ENCODE measurements around the gene SLC10A2. TPM values are rescaled to one million over a fixed set of nuclear protein-coding genes. Genes with fewer than 3 reads are reported as not detected.

SLC10A2 gene
- total RNA-seq, 1 donor from 2014 or later, result not detected

DNA sequence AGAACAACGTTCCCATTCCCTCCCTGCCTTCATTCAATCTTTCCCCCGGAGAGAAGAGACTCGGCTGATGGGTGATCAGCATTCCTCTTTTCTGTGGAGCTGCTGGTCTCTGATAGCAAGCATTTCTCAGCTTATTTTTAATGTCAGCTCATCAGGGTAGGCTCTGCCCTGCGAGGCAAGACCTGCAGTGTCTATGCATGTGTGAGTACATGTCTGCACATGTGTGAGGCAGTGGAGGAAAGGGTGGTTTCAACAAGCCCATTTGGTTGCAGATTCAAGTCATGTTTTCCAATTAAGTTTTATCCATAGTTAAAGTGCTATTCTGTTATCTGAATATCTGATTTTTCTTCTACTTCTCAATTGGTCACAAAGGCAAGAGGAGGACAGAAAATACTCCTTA is 19.5 kb downstream of the SLC10A2 start:
- intact Hi-C loops (cut with micrococcal nuclease), result no loop called here

DNA sequence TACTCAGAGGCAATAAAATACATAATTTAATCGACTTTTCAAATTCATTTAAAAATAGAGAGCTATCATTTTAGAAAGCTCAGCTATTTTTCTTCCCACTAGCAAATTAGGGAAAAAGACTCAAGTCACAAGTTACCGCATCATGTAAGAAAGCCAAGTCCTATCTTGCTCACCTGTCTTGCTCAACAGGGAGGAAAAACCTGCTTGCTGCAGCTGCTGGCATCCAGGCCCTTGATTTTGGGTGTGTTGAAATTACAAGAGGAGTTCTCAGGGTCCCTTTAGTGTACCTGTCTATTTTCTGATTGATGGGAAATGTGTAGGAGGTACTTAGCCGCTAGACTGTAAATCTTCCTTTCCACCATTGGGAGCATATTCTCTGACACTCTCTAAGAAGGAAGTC is 22.2 kb downstream of the SLC10A2 start:
- intact Hi-C loops (cut with micrococcal nuclease), result no loop called here

DNA sequence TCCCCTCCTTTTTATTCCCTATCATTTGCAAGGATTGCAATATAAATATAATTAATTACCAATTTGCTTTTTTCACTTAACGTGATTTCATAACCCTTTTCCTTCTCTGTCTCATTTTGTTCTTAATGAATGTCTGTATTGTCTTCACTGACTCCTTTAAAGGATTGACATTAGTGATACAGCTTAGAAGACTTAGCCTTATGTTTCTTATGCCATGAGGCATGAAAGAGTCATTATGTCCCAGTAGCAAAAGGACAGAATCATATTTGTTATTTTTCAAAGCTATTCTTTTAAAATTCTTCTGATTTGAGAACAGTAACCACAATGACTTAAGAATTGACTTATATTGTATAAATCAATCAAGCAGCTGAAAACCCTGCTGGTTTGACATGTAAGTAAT is 26.2 kb downstream of the SLC10A2 start:
- intact Hi-C loops (cut with micrococcal nuclease), result no loop called here

DNA sequence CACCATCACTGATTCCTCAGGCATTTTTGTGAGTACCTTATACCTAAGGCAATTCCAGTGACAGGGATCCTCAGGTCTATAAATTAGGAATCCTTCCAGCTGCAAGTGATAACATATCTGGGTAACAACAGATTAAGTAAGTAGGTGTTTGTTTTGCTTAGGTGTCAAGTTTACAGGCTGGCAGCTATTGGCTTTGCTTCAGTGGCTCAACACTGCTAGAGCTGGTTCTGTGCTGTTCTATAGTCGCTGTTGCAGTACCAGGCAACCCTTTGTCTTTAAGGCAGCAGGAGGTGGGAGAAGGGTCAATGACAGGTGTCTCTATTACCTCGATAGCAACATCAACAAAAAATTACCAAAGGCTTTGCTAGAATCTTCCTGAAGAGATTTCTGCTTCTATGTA is 27.0 kb downstream of the SLC10A2 start:
- intact Hi-C loops (cut with micrococcal nuclease), result no loop called here

DNA sequence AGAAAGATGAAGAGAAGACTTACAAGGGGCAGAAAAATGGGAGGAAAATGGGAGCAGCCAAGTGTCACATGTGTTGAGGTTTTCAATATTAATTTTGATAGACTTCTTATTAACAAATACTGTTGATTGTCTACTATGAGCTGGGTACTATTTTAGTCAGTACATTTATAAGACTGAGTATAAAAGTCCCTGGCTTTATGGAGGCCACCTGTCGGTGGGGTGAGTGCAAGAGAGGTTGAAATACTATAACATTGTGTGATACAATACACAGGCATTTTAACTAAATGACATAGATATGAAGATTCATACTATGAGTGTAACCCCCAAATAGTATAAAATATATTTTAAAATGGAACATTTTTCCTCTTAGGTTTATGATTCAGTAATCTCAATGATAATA is 29.9 kb downstream of the SLC10A2 start:
- intact Hi-C loops (cut with micrococcal nuclease), result no loop called here

DNA sequence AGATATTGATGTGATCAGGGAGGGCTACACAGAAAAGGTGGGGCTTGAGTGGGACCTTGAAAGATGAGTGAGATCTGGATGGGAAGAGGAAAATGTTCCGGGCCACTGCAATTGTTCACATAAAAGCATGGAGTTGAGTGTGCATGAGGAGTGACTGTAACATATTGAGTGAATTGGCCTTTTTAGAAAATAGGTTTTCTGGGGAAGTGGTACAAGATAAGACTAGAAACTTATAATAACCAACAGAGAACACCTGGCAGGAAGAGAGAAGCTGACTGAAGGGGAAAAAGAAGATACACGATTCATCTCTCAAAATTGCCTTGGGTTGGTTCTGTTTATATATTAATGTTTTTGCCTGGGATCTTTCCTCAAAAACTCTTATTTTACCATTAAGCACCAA is 32.2 kb downstream of the SLC10A2 start:
- intact Hi-C loops (cut with micrococcal nuclease), result no loop called here

DNA sequence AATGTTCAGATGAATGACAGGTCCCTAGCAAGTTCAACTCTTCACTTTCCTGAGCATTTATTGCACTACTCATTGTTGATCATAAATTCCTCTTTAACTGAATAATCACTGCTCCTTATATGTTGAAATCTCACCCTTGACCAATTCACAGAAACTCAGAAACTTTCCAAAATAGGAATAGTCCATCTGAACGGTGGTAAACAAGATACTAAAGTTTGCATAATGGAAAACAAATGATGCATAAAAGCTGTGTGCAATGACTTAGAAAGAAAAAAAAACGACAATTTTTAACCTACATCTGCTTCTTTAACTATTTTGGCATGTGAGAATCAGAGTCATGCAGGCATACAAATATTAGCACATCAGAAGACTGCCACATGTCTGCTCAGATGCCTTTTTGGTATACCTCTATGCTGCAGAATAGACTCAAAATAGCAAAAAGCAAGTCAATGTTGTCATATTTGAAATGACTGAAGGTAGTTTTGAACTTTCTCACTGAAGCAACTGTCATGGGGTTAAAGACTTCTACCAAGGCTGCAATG is 34.8 kb downstream of the SLC10A2 start:
- intact Hi-C loops (cut with micrococcal nuclease), result no loop called here

DNA sequence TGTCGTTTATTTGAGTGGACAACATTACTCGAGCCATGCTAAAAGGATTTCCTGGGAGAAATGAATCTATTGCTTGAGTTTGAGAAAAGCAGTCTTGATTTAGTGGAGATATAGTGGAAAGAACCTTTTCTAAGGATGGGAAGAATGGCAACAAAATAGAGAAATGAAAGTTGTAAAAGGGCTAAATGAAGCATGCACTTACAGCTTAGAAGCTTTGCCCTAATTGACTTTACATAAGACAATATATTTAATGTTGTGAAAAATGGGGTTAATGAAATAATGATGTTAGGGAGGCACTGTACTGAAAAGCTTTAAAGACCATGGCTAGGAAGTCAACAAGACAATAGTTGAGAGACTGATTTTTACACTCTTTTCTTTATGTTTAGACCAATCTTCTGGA is 35.4 kb downstream of the SLC10A2 start:
- intact Hi-C loops (cut with micrococcal nuclease), result no loop called here

DNA sequence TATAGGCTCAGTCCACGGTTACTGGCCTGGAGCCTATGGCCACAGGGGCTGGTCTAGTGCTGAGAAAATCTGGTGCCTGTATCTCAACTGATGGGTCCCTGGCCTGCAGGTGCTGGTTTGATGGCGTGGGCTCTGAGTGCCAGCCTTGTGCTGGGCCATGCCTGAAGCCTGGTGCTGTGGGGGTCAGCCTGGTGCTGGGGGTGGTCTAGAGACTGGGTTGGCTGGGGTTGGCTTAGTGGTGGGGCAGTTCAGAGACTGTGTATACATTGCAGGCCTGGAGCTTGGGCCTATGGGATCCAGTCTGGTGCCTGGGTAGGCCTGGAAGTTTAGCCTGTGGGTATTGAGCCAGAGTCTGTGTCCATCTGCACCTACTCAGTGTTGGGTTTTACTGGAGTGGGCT is 36.4 kb downstream of the SLC10A2 start:
- intact Hi-C loops (cut with micrococcal nuclease), result no loop called here

DNA sequence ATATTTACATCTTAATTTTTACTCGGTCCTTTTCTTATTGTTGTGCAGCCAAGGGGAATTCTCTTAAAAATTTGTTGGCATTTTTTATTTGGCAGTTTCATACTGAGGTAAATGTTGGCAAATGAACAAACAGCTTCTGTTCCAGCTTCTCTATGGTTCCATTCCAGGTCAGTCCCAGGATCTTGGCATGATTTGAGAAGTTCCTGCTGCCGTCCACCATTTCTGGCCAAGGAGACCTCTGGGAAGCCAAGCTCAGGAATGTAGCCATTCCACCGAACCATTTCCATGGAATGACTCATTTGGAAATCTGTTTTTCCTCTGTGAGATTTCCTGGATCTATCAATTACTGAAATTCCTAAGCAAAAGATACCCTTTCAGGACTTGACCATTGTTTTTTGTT is 43.9 kb downstream of the SLC10A2 start:
- intact Hi-C loops (cut with micrococcal nuclease), result no loop called here

DNA sequence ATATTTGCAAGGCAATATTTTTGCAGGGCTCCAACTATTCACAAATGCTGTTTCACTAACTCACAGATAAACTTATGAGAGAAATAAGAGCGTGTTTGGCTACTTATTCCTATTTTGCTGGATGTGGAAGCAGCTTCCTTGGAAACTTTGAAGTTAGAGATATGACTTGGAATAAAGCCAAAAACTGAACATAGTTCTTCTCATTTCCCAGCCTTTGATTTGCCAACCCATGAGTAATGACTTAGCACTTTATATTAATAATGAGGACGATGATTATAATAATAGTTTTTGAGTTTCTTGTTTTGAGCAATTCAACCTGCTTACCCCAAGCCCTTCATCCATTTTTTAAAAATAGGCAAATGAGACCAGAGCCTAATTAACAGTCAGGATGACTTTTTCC is 47.7 kb downstream of the SLC10A2 start:
- intact Hi-C loops (cut with micrococcal nuclease), result no loop called here

DNA sequence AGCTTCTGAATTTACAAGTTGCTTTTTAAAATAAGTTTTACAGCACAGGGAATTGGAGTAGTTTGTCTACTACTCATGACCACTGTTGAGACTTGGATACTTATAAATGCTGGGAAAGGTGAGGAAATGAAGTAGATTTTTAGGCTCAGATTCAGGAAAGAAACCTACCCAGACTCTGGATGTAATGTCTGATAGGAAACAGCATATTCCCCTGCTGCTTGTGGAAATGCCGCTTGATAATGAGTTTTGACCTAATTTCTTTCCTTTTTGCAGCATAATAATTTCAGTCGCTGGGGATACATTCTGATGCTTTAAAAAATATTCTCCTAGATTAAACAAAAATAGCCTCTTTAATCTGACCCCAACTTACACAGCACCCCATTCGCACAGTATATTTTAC is 53.6 kb downstream of the SLC10A2 start:
- intact Hi-C loops (cut with micrococcal nuclease), result no loop called here

DNA sequence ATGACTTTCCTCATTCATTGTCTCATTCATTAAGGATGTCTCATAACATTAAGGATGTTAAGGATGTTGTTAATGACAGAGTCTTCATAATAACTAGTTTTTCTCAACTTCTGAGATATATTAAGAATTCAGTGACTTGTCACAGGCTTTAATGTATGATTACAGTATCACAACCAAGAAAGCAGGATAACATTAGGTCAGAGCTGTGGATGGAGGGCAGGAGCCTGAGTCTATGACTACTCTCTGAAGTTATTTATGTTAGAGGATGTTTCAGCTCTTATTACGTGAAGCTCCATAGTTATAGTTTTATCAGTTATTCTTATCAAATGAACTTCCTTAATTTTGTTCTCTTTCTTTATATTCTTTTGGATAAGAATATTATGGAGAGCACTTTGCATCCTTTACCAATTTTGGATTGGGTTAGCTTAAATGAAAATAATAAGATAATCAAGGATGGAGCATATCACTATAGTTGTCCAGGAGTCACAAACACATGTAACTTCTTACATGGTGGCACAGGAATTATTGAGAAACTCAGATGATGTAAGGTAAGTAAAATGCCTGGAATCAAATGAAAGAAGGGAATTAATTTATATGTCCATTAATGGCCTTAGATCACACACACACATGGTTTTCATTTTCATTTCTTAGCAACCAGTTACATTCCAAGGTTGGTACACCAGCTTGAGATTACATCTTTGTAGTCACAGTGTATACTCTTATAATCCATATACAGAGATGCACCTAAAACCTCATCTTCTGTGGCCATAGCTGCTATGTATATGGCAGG is 57.0 kb downstream of the SLC10A2 start:
- intact Hi-C loops (cut with micrococcal nuclease), result no loop called here

DNA sequence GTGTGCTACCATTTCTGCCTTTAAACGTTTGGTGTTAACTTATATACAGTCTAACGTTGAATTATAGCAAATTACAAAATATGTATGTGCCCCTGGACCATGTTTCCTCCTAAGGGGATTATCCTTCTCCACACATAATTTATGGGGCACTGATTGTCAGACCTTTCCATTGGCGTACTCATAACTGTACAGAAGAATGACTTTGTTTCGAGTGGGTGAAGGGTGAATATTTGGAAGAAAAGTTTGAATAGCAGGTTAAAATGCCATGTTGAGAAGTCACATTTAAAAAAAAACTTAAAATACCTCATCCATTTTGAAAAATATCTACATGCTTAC is 58.8 kb downstream of the SLC10A2 start:
- intact Hi-C loops (cut with micrococcal nuclease), result no loop called here

DNA sequence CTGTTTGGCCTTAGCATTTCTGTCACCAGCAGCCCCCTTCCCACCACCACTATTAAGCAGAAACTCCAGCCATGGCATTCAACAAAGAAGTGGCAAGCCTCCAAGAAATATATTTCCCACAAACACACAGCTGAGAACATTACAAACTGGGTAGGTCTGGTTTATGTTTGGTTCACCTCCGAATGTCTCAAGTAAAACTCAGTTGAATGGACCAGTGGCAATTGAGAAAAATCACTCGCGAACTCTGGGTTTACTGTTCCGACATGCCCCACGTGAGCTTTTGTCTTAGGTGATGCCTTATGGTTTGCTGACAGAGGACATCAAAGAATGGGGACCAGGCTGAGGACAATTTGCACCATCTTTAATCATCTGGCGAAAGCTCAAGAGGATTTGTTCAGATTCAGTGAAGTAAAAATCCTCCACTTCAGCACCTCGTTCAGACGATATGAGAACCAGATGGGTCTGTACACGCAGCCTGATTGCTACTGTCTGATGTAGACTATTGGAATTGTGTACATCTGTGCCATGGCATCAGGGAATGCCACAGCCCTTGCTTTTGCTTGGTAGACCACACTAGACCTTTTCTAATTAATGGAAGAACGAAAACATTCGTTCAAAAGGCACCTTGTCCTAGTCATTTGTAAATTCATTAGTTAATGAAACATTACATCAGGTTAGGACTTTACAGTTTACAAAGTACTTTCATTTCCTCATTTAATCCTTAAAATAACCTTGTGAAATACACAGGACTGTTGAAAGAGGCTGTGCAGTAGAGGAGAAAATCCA is 59.4 kb downstream of the SLC10A2 start:
- intact Hi-C loops (cut with micrococcal nuclease), result no loop called here

DNA sequence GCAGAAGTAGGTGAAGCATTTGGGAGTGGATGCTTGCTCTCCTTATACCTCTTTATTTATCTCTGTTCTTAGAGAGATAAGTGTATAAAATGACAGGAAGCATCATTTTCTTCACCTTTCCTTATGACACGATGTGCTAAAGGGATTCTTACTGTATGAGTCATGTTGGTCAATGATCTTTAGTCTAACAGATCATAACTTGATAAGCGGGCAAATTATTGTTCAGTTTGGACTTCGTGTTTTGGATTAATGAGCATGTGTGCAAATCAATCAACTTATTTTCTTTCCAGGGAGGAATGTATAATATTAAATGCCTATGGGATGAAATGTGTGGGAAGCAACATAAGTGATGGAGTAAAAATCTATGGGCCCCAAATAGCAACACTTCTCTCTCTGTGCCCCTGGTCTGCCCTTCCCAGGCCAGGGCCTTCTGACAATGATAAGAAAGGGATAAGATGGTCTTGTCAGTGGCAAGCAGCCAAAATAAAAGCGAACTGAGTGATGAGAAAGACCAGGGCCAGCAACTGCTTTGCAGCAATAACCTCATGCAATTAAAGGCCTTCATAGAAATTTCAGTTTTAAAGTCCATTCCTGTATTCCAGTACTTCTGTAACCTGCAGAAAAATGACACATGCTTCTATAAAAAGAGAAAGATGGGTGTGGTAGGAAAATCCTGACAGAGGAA is 61.4 kb downstream of the SLC10A2 start:
- intact Hi-C loops (cut with micrococcal nuclease), result no loop called here

DNA sequence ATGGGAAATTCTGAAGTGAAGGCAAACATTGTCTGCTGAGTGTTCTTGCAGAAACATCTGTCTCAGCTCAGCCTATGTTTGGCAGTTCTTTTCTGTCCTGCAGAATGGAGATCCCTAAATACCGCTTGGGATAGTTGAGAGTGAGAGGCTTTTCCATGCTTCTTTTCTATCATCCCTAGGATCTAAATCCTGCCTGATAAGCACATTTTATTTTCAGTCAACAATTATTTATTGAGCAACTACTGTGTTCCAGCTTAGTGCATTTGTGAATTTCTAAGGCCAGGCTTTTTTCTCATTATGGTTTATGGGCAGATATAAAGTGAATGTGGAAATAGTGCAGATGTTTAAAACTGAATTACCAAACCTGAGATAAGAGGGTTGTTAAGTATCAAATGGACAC is 62.6 kb downstream of the SLC10A2 start:
- intact Hi-C loops (cut with micrococcal nuclease), result no loop called here

DNA sequence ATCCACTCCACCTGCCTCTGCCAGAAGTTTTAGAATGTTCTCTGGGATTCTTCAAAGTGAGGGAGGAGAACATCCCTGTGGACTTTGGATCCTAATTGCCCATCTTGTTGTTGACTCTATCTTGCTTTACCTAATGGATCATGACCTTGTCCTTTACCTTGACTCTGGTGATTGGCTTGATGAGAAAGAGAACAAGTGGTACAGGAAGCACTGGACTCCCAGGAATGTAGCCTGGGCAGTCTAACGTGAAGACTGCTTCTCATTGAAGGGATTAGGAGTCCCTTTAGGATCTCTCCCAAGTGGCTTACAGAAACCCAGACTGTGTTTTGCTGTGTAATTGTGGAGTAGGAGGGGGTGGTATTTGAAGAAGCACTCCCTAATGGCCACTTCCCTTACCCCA is 63.9 kb downstream of the SLC10A2 start:
- intact Hi-C loops (cut with micrococcal nuclease), result no loop called here

DNA sequence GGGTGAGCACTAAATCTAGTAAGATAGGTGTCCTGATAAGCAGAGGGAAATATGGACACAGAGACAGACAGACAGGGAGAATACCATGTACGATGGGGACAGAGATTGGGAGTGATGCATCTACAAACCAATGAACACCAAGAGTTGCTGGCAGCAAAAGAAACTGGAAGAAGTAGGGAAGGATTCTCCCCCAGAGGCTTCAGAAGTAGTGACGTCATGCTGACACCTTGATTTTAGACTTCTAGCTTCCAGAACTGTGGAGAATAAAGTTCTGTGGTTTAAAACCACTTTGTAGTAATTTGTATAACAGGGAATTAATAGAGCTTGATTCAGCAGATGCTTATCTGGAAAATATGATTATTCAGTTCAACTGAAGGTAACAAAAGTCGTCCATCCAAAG is 66.1 kb downstream of the SLC10A2 start:
- intact Hi-C loops (cut with micrococcal nuclease), result no loop called here

DNA sequence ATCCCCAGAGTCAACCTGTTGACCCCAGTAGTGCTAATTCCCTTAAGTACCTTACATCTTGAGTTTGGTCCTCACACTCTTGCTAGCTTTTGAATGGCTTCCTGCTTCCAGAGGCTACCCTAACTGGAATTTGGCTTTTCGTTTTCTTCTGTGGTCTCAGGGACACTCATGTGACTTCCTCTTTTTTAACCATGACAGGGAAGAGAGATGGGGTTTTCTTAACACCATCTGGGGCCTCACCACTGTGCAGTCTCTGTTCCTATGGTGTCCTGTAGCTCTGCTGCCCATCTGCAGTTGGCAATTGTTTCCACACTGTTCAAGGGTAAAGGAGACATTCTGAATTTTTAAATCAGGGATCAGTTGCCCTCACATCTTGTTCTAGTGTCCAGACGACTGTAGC is 66.7 kb downstream of the SLC10A2 start:
- intact Hi-C loops (cut with micrococcal nuclease), result no loop called here
